DMS79 (cell line): Measurements from ENCODE around the gene FN3KRP.
"Not testable (repeated sequence)": the region's sequence is repeated elsewhere in the genome, so short reads cannot be mapped to it uniquely, and the experiment has no call there.

Experiments used
- DNase-seq: peaks from one replicate; lab custom pipeline; 2025; lab: John Stamatoyannopoulos, UW

The FN3KRP gene

DNA sequence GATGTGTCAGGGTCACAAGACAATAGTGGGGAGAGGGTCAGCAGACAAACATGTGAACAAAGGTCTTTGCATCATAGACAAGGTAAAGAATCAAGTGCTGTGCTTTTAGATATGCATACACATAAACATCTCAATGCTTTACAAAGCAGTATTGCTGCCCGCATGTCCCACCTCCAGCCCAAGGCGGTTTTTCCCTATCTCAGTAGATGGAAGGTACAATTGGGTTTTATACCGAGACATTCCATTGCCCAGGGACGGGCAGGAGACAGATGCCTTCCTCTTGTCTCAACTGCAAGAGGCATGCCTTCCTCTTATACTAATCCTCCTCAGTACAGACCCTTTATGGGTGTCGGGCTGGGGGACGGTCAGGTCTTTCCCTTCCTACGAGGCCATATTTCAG lies 28.2 kb downstream of the FN3KRP start:
- not testable (repeated sequence) for DNase-seq

DNA sequence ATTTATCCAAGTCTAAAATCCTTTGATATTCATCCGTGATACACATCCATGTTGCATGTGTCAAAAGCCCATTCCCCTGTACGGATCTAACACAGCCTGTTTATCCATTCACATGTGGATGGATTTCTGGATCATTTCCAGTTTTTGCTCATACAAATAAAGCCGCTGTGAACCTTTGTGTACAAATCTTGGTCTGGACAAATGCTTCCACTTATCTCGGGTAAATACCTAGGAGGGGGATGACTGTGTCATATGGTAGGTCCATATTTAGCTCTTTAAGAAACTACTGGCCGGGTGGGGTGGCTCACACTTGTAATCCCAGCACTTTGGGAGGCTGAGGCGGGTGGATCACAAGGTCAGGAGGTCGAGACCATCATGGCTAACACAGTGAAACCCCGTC lies 29.0 kb downstream of the FN3KRP start:
- no peak for DNase-seq

DNA sequence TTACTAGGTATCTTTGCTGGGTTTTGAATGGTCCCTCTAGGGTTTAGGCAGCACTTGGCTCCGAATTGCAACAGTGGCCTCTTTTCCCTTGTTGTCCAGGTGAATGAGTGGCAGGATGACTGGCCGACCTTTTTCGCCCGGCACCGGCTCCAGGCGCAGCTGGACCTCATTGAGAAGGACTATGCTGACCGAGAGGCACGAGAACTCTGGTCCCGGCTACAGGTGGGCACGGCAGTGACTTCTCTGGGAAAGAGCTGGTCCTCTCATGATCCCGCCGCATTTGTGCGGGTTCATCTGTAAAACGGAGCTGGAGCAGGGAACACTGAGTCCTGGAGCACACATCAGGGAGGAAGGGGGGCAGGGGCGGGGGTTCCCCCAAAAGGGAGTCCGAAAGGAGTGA lies 32.2 kb downstream of the FN3KRP start:
- DNase-seq, result no peak

DNA sequence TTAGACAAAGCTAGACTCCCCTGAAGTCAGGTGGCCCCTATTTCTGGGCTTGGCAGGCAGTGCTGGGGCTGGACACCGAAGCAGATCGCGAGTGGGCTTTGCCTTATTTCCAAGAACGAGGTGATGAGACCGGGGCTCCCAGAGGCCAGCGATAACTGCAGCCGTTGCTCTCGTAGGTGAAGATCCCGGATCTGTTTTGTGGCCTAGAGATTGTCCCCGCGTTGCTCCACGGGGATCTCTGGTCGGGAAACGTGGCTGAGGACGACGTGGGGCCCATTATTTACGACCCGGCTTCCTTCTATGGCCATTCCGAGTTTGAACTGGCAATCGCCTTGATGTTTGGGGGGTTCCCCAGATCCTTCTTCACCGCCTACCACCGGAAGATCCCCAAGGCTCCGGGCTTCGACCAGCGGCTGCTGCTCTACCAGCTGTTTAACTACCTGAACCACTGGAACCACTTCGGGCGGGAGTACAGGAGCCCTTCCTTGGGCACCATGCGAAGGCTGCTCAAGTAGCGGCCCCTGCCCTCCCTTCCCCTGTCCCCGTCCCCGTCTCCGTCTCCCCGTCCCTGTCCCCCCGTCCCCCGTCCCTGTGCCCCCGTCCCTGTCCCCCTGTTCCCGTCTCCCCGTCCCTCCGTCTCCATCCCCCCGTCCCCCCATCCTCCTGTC lies 33.9 kb downstream of the FN3KRP start:
- no peak for DNase-seq

DNA sequence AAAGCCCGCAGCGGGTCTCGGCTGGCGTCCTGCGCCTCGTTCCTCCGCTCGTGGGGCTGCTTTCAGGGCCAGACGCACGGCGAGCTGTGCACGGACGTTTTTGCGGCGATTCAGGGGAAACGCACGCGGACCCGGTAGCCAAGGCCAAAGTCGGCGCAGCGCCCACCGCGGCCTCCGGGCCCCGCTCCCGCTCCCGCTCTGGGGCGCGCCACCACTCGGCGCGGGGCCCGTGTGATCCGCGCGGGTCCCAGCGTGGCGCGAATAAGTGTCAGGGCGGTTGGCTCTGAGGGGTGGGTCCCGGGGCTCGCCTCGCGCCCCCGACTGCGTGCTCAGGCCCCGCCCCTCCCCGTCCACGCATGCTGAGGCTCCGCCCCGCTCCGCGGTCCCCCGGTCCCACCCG lies 34.7 kb downstream of the FN3KRP start:
- DNase-seq, result no peak

DNA sequence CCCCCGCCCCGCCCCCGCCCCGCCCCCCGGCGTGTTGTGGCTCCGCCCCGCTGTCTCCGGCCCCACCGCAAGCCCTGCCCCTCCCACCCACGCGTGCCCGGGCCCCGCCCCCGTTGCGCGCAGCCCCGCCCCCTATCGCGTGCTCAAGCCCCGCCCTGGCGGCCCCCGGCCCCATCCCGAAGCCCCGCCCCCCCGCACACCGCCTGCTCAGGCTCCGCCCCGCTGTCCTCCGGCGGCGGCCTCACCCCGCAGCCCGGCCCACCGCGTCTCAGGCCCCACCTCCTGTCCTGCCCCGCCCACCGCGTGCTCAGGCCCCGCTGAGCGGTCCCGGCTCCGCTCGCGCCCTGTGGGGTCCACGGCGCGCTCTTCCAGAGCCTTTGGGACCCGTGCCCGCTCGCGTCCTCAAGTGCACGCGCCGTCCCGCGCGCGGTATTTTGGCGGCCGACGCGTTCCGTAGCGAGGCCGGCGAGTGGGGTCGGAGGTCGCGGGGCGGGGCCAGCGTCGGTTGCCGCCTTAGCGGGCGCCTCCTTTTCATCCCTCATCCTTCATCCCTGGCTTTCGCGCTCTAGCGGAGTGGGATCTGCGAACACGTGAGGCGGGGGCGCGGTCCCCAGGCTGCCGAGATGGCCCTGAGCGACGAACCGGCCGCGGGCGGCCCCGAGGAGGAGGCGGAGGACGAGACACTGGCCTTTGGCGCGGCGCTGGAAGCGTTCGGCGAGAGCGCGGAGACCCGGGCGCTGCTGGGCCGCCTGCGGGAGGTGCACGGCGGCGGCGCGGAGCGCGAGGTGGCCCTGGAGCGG lies 35.3 kb downstream of the FN3KRP start, which contains the start of gene TBCD:
TBCD (plus strand) TSS at position 495 of the 800 bp plus-strand sequence; CDS start at position 624, 129 bp downstream.
- DNase-seq, result peak; percentile 22

DNA sequence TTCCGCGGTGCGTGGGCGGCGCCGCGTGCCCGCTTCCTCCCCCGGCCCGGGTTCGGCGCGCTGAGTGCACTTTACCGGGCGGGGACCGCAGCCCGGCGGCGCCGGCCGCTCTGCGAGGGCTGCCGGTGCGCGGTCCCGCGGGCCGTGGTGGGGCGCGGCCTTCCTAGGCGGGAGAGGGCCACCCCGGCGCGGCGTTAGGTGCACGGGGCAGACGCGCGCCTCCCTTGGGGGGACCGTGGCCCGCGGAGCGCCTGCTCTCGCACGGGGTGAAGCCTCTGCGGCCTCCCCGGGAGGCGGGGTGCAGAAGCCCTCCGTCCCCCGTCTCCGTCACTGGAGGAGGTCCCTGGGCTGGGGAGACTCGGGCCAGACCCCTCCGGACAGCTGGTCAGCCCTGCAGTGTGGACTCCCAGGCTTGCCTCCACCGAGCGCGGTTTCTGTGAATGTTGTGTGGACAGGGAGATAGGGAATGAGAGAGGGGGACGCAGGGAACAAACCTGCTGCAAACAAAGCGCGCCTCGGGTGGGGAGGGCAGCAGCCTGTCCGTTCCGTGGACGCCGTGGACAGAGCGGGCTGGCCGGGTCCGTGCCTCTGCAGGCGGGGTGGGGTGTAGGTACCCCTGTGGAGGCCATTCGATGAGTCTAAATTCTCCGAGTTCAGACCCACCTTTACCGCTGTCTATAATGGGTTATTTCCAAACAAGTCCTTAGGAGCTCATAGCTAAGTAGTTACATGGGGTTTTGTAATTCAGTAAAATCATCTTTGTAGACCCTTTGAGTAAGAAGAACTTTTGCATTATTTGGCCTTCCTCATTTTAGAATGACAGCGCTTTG lies 36.1 kb downstream of the FN3KRP start:
- DNase-seq, result no peak

DNA sequence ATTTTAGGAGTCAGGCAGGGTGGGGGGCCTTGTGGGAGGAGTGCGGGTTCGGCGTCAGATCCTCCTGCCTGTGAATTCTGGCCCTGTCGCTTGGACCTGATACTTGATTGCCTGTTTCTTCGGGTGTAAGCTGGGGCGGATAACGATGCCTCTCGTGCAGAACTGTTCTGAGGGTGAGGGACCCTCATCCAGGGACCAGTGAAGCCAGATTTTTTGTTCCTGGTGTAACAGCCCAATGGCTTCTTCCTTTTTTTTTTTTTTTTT lies 36.6 kb downstream of the FN3KRP start:
- no peak for DNase-seq

DNA sequence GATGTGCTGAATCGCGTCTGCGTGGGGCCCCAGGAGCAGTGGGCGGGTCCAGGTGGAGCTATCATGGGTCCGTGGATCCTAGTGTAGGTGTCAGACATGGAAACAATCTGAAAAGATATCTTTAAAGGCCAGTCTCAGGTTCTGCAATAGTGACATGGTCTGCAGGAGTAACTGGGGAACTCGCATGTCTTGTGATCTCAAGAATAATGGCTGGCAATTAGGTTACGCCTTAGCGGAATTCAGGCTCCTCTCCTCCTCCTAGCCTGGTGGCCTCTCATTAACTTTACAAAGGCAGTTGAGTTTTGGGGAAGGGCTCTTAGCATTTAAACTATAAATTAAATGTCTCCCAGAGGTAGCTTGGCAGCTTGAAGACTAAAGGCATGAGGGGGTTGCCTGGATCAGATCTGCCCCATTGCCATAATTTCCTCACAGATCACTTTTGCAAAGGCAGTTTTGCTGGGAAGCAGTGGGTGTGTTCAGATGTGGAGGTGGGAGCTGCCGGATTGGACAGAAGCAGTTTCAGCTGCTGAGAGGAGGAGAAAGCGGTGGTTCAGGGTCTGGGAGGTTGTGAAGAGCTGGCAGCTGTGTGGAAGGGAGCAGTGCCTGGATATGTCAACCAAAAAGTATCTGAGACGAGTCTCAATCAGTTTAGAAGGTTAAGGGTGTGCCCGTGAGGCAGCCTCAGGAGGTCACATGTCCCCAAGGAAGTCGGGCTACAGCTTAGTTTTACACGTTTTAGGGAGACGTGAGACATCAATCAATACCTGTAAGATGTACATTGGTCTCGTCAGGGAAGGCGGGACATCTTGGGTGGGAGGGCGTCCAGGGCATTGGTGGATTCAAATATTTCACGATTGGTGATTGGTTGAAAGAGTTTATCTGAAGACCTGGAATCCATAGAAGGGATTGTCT lies 38.0 kb downstream of the FN3KRP start:
- DNase-seq, result no peak

DNA sequence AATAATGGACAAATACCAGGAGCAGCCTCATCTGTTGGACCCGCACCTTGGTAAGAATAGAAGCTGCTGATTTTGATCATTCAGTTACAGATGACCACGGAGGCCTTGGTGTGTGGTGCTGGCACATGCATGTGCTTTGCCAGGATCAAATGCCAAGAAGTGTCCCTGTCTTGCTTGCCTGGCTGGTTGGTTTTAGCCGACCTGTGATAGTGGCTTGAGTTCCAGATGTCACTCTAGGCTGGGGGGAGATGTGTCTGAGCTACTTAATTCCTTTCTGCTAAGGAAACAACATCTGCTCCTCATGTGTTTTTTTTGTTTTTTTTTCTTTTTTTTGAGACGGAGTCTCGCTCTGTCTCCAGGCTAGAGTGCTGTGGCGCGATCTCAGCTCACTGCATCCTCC lies 39.7 kb downstream of the FN3KRP start:
- no peak for DNase-seq

DNA sequence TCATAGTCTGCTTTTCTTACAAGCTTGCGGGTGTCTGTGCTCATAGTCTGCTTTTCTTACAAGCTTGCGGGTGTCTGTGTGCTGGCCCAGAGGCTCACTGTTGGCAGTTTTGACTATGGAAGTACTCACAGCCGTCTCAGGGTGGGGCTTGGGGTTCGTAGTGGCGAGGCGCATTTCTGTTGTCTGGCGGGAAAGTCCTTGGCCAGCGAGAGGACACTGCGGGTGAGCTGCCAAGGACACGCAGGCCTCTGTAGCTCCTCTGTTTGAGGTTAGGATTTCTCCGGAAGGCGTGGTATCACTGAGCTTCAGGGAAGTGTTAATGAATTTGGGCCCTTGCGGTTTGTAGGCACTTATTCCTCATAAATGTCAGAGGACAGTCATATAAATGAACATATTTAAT lies 48.9 kb downstream of the FN3KRP start:
- no peak for DNase-seq

DNA sequence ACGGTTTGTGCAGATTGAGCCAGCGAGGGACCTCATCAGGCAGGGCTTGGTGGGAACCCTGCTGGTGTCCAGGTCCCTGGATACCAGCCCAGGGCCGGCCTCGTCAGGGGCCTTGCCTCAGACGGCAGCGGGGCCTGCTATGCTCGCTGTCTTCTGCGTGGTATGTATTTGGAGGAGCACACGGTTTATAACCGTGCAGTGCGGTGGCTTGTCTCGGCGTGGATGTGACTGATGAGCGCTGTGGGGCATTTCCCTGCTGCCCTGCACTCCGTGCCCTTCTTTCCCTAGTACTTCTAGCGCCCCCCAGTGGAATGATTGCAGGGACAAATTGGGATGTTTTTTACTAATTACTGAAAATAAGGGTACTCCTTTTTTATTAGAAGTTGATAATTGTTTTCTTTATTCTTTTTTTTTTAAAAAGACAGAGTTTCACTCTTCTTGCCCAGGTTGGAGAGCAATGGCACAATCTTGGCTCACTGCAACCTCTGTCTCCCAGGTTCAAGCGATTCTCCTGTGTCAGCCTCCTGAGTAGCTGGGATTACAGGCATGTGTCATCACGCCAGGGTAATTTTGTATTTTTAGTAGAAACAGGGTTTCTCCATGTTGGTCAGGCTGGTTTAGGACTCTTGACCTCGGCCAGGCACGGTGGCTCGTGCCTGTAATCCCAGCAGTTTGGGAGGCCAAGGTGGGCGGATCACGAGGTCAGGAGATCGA lies 50.7 kb downstream of the FN3KRP start:
- no peak for DNase-seq

DNA sequence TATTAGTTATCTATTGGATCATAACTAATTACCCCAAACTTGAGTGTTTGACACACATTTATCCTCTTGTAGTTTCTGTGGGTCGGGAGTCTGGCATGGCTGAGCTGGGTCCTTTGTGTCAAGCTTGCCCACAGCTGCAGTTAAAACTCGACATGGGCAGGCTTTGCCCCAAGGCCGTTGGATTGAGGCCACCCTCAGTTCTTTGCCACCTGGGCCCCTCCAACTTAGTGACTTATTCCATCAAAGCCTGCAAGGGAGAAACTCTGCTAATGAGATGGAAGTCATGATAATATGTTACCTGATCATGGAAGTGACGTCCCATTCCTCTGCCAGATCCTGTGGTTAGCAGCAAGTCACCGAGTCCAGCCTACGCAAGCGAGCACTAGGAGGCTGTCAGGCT lies 52.5 kb downstream of the FN3KRP start:
- no peak for DNase-seq

DNA sequence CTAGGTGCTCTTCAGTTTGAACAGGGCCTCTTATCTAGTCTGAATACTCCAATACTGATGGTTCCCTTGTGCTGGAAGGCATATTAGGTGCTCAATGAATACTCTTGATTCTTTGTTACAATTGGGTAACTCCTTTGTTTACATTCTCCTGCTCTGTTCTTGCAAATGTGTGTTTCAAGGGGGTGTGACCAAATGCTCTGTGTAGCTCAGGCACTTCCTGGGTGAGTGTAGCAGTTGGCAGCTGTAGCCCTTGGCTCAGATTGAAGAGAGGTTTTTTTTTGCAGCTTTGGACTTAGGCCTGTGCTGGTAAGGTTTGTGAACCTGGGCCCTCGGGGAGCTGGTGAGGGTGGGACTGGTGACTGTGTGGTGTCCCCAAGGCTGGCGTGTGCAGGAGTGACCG lies 55.5 kb downstream of the FN3KRP start:
- no peak for DNase-seq

DNA sequence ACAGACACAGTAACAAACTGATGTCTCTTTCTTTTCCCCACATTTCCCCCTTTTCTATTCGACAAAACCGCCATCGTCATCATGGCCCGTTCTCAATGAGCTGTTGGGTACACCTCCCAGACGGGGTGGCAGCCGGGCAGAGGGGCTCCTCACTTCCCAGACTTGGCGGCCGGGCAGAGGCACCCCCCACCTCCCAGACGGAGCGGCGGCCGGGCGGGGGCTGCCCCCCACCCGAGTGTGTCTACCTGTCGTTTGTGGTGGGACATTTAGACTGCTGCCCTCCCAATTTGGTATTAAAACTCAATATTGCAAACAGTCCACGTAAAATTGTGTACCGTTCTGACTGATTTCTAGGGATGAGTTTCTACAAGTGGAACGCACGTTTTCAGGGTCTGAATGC lies 58.0 kb downstream of the FN3KRP start:
- DNase-seq, result not testable (repeated sequence)

DNA sequence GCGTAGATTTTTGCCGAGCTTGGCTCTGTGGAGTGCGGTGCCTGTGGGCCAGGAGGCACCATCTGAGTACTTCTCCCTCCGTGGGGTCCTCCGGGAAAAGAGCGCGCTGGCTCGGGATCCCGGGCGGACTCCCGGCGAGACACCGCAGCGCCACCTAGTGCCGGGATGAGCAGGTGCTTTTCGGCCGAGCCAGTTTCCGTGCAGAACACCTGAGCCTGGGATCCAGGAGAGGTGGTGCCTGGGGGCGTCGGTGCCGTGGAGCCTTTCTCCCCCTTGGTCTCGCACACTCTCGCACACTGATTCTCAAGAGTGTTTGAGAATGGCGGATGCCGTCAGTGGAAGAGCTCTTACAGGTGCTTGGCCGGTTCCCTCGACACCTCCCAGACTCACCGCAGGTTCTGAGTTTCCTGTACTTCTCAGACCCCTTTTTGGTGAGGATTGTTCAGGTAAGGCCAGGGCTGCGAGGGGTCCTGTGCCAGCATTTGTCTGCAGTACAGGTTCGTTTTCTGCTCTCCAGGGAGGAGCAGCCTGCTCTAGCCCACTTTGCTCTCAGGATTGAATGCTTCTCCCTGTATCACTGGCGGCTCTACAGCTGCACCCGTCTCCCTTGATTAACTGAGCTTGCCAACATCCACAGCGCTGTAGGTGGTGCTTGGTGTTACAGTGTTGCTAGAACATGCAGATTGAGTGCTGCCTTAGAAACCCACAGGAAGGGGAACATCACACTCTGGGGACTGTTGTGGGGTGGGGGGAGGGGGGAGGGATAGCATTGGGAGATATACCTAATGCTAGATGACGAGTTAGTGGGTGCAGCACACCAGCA lies 58.7 kb downstream of the FN3KRP start:
- DNase-seq, result no peak

DNA sequence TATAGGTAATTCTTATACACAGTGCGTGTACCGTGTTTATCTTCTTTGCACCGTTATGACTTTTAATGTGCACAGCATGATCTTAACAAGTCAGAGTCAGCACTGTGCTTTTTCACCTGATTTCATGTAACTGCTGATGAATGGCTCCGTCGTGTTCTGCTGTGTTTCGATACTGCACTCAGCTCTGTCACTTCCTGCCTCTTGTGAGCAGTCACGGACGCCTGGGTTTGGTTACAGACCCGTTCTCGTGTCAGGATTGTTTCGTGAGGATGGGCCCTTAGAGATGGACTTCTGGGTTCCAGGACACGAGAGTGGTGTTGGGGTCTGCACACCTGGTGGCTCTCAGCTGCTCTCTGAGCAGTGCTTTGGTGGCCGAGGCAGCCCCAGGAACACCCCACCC lies 59.9 kb downstream of the FN3KRP start:
- DNase-seq, result no peak
